ENCODE data around the gene BMP8A.

The BMP8A gene

GRCh38 chr1:39528082-39528481 lies 36.6 kb downstream of the BMP8A start:
- H3K4me3 ChIP-seq (ENCODE audit: low read depth, low read length) = no peak overlapping the region
- TF ChIP-seq, protein P1, sequence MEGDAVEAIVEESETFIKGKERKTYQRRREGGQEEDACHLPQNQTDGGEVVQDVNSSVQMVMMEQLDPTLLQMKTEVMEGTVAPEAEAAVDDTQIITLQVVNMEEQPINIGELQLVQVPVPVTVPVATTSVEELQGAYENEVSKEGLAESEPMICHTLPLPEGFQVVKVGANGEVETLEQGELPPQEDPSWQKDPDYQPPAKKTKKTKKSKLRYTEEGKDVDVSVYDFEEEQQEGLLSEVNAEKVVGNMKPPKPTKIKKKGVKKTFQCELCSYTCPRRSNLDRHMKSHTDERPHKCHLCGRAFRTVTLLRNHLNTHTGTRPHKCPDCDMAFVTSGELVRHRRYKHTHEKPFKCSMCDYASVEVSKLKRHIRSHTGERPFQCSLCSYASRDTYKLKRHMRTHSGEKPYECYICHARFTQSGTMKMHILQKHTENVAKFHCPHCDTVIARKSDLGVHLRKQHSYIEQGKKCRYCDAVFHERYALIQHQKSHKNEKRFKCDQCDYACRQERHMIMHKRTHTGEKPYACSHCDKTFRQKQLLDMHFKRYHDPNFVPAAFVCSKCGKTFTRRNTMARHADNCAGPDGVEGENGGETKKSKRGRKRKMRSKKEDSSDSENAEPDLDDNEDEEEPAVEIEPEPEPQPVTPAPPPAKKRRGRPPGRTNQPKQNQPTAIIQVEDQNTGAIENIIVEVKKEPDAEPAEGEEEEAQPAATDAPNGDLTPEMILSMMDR (IDR thresholded peaks at IDR 0.05; ENCODE audit: low read depth, low read length) = no peak

GRCh38 chr1:39529901-39530535 lies 38.6 kb downstream of the BMP8A start:
- H3K4me3 ChIP-seq (ENCODE audit: low read depth, low read length) = no peak overlapping the region
- TF ChIP-seq, protein P1 (IDR thresholded peaks at IDR 0.05; ENCODE audit: low read depth, low read length) = no peak

GRCh38 chr1:39531526-39531925 lies 40.1 kb downstream of the BMP8A start:
- TF ChIP-seq, protein P1 (IDR thresholded peaks at IDR 0.05; ENCODE audit: low read depth, low read length) = no peak
- no peak overlapping the region for H3K4me3 ChIP-seq (ENCODE audit: low read depth, low read length)

- TF ChIP-seq, protein P1 (IDR thresholded peaks at IDR 0.05; ENCODE audit: low read depth, low read length) = no peak
- no peak overlapping the region for H3K4me3 ChIP-seq (ENCODE audit: low read depth, low read length)
Measured at GRCh38 chr1:39533442-39533841, 42.0 kb downstream of the BMP8A start.

GRCh38 chr1:39538531-39539251 lies 47.3 kb downstream of the BMP8A start:
- H3K4me3 ChIP-seq (ENCODE audit: low read depth, low read length) = no peak overlapping the region
- TF ChIP-seq, protein P1 (IDR thresholded peaks at IDR 0.05; ENCODE audit: low read depth, low read length) = no peak

- TF ChIP-seq, protein P1 (IDR thresholded peaks at IDR 0.05; ENCODE audit: low read depth, low read length) = peak; percentile 82
- H3K4me3 ChIP-seq (ENCODE audit: low read depth, low read length) = no peak overlapping the region
Measured at GRCh38 chr1:39539252-39539790, 47.9 kb downstream of the BMP8A start.

DNA sequence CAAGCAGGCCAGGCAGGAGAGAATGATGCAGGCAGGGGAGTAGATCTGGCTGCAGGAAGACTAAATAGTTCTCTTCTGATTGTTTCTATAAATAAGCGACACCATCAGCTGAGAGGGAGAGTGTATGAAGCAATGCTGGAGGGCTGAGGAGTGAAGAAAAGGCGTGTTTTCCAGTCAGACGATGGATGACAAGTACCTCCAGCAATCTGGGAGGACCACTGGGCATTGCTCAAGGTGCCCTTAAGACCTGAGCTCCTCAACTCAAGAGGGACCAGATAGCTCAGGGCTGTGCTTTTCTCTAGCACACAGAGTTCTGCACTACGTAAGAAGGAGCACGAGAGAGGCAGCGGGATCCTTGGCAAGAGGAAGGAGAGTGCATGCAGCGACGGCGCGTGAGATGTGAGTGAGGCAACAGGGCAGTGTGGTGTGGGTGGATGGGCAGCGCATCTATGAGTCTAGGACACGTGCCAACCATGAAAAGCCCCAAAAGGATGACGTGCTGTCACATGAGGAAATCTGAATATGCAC lies 49.1 kb downstream of the BMP8A start:
- H3K4me3 ChIP-seq (ENCODE audit: low read depth, low read length) = no peak overlapping the region
- TF ChIP-seq, protein P1 (IDR thresholded peaks at IDR 0.05; ENCODE audit: low read depth, low read length) = no peak
